GM19193 (cell line): ENCODE results near the gene GNS.

Experiments
- POLR2A ChIP-seq: IDR thresholded peaks from 4 replicates; pipeline ENCODE4 v1.6.1; 2011; ENCODE audit not compliant: insufficient read depth, insufficient read length; ENCODE audit errors: extremely low read depth

Gene GNS

GRCh38 chr12:64729909-64730587 is 29.2 kb downstream of the GNS start:
- TF ChIP-seq POLR2A, result no peak

GRCh38 chr12:64724201-64724745 is 34.9 kb downstream of the GNS start:
- no peak for TF ChIP-seq POLR2A

GRCh38 chr12:64723630-64724029 is 35.6 kb downstream of the GNS start:
- no peak for TF ChIP-seq POLR2A

DNA sequence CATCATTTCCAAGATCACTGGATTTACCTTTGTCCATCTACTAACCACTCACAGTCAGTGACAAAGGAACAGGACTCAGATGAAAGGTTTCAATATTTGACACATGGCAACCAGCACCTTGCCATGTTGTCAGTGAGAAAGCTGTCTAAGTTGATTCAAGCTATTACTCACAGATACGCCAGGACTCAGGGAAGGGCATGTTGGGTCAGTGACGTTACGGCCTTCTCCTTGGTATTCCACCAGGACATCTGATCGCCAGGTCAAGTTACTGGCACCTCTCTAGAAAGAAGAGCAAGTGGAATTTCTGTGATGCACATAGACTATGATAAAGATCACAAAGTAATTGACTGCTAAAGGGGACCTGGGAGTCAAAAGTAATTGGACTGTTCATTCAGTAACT is 36.4 kb downstream of the GNS start:
- TF ChIP-seq POLR2A, result no peak

- TF ChIP-seq POLR2A, result no peak
Observed at GRCh38 chr12:64720884-64721283, 38.3 kb downstream of the GNS start.

DNA sequence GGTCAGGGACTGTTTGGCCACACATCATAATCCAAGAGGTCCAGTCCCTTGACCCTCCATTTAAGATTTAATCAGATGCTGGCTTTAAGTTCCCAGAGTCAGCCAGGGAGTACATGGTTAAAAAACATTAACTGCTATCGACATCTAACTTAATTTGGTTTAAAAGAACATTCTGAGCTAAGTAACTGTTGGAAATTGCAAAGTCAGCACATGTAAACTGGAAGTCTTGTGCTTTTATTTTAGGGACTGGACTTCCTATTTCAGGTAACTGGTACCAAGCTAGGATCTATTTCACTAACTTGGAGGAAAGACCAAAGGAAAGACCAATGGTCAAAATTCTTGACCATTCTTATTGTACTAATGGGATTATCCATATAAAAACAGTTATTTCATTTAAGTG is 40.6 kb downstream of the GNS start:
- TF ChIP-seq POLR2A, result no peak

DNA sequence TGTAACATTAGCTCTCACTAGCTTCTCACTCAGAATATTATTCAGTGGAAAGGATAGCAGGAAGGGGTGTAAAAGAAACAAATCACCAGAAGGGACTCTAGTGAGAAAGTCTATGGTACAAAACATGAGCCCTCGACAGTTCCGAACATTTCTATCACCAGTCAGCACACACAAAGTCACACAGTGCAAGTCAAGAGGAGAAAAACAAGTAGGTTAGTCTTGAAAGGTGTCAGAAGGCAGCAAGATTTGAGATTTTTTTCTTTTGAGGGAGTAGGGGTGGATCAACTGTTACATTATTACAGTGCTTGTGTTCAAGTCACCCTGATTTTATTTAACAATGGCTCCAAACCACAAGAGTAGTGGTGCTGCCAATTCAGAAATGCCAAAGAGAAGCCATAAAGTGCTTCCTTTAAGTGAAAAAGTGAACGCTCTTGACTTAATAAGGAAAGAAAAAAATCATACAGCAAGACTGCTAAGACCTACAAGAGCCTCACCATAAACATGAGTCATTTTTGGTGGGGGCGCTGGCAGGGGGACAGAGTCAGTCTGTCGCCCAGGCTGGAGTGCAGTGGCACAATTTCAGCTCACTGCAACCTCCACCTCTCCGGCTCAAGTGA is 42.3 kb downstream of the GNS start:
- TF ChIP-seq POLR2A, result no peak

DNA sequence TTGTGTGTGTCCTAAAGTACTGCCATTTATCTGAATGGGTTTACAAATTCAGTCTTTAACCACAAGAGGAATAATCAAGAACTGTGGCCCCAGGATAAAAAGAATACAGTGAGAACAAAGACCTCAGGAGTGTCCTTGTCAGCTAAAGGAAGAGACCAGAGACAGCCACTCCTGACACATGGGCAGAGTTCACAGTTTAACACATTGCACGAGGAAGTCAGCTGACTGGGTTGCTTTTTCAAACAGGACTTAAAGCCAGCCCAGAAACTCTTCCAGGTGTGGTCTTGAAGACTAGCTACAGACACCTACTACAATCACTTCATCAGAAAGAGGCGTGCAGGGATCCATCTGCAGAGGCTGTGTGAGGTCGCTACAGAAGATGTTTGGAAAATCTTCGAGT is 42.8 kb downstream of the GNS start:
- TF ChIP-seq POLR2A, result no peak

DNA sequence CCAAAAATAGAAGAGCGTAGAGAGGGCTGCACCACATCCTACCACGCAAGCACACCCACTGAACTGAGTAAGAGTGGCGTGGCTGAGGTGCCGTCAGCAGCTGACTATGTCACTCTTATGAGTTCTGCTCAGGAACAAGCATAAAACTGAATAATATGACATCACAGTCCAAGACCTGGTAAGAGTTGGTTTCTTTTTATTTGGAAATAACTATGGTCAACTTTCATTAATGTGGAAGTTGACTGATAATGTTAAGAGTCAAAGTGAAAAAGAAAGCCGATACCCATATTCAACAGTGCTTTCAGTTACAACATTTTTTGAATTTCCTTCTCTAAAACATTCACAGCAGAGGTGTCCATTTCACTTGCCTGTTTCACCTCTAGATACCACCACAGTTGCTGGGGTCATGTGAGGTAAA is 44.6 kb downstream of the GNS start:
- no peak for TF ChIP-seq POLR2A

DNA sequence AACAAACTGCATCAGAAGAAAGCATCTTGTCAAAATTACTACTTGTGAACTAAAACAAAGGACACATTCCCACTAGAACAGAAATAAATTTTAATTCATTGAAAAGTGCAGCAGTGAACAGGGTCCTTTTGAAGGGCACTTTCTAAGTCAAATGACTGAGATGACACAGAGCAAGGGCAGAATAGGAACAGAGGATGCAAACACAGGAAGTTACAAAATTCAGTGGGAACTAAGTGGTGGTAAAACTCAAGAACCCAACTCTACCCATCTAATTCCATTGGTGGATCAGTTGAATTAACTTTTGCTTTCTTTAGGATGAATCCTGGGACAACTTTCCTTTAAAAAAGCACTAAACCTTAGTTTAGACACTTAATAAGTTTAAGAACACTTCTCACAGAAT is 45.8 kb downstream of the GNS start:
- no peak for TF ChIP-seq POLR2A

DNA sequence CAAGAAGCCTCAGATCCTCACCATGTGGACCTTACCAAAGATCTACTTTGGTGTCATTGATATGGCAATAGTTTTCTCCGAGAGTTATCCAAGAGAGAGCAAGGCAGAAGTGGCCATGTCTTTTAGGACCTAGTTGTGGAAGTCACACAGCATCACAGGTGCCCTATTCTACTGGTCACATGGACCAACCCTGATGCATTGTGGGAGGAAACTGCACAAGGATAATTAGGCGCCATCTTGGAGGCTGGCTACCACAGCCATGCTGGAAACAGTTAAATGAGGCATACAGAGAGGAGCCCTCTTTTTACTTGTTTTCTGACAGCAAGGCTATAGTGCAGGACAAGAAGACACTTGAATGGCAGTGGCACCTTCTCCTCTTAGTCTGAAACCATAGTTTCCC is 49.8 kb downstream of the GNS start:
- no peak for TF ChIP-seq POLR2A

DNA sequence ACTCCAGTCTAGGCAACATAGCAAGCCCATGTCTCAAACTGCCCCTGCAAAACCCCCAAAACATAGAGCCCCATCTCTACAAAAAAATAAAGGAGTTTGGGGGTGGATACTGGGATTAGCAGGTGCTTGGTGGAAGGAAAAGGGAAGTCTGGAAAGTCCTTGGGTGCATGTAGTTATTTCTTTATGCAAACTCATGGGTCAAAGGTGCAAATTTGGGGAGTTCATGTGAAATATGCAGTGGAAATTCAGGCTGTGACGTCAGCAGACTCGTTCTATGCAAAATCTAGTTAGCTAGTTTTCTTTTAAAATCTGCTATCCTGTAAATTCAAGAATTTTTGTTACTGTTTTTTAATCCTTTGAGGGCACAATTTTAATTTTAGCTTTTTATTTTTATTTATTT is 51.3 kb downstream of the GNS start:
- no peak for TF ChIP-seq POLR2A

DNA sequence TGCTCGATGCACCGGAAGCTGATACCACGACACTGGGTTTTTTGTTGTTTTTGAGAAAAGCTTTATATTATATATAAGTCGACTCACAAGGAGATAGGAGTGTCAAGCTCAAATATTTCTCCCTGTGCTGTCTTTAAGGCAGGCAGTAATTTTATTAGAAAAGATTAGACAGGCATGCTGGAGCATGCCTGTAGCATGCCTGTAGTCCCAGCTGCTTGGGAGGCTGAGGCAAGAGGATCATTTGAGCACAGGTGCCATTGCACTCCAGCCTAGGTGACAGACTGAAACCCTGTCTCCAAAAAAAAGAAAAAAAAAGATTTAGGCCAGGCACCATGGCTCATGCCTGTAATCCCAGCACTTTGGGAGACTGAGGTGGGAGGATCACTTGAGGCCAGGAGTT is 51.8 kb downstream of the GNS start:
- no peak for TF ChIP-seq POLR2A

GRCh38 chr12:64706857-64707256 is 52.3 kb downstream of the GNS start:
- no peak for TF ChIP-seq POLR2A

- TF ChIP-seq POLR2A, result no peak
Observed at GRCh38 chr12:64706306-64706705, 52.9 kb downstream of the GNS start.

GRCh38 chr12:64701283-64701682 is 57.9 kb downstream of the GNS start:
- TF ChIP-seq POLR2A, result no peak
